Dermis microvascular lymphatic vessel endothelial cell (primary cell): ENCODE data around the gene FAM120A. TPM values are rescaled to one million over a fixed set of nuclear protein-coding genes. Genes with fewer than 3 reads are reported as not detected.

Experiments
- DNase-seq, 2 donors: peaks; one replicate each; pipeline versions ENCODE4 v3.0.0 to v3.0.0-alpha.2; 2010; ENCODE audit warnings: low read depth in 2 of 2
- total RNA-seq: library from RNA; depleted of rRNA; stranded (reverse); fragments of >200 nt; gene quantifications from 2 replicates; pipeline ENCODE4 v1.2.1, GENCODE V29; 2014

The FAM120A gene
- total RNA-seq, 1 donor from 2014 or later, result 77.2 TPM

GRCh38 chr9:93451849-93452709, 594 bp downstream of the FAM120A start:
- peak in 1 of 2 donors; percentile 60 for DNase-seq

- peak in 1 of 2 donors; percentile 30 for DNase-seq
Measured at GRCh38 chr9:93452710-93453046, 1.2 kb downstream of the FAM120A start.

GRCh38 chr9:93453047-93453914, 1.8 kb downstream of the FAM120A start, which contains the start of gene FAM120AOS:
Gene FAM120AOS, minus strand, starts transcription at chr9:93453581. Its CDS starts 872 bp downstream, at chr9:93452709.
- peak; percentile 77 to 96 for DNase-seq

- DNase-seq, result no peak
Measured at GRCh38 chr9:93456022-93456421, 4.5 kb downstream of the FAM120A start.

- no peak for DNase-seq
Measured at GRCh38 chr9:93456504-93456903, 5.0 kb downstream of the FAM120A start.

- no peak for DNase-seq
Measured at GRCh38 chr9:93457006-93457405, 5.5 kb downstream of the FAM120A start.

GRCh38 chr9:93458712-93459111, 7.2 kb downstream of the FAM120A start:
- DNase-seq, result no peak

GRCh38 chr9:93459432-93459847, 8.0 kb downstream of the FAM120A start:
- DNase-seq, result no peak

GRCh38 chr9:93460689-93461413, 9.4 kb downstream of the FAM120A start:
- no peak for DNase-seq

- no peak for DNase-seq
Measured at GRCh38 chr9:93461414-93461743, 9.9 kb downstream of the FAM120A start.

- no peak for DNase-seq
Measured at GRCh38 chr9:93461821-93462220, 10.3 kb downstream of the FAM120A start.

- no peak for DNase-seq
Measured at GRCh38 chr9:93463638-93464248, 12.3 kb downstream of the FAM120A start.

GRCh38 chr9:93464395-93464794, 12.9 kb downstream of the FAM120A start:
- DNase-seq, result no peak

- no peak for DNase-seq
Measured at GRCh38 chr9:93464876-93465275, 13.4 kb downstream of the FAM120A start.

GRCh38 chr9:93465855-93466254, 14.4 kb downstream of the FAM120A start:
- DNase-seq, result no peak

GRCh38 chr9:93466416-93467061, 15.1 kb downstream of the FAM120A start:
- no peak for DNase-seq

GRCh38 chr9:93467062-93467416, 15.6 kb downstream of the FAM120A start:
- no peak for DNase-seq

GRCh38 chr9:93467462-93467861, 16.0 kb downstream of the FAM120A start:
- no peak for DNase-seq

GRCh38 chr9:93468763-93469456, 17.4 kb downstream of the FAM120A start:
- DNase-seq, result no peak

GRCh38 chr9:93470391-93470790, 18.9 kb downstream of the FAM120A start:
- no peak for DNase-seq
